Caco-2 (cell line): ENCODE data around the gene GHR. TPM values are rescaled to one million over a fixed set of nuclear protein-coding genes. Genes with fewer than 3 reads are reported as not detected.

Experiments
- BruUV-seq: library from RNA; stranded (reverse); fragments of 400-500 nt; replicated peaks from 2 replicates; lab custom pipeline; 2021; lab: Mats Ljungman, UMichigan
- CTCF ChIA-PET: fragments of 300-600 bp; sonication (Branson Sonifier 250); formaldehyde crosslinking; loops from one replicate; lab custom pipeline; 2022; ENCODE audit warnings: antibody characterized with exemption; lab: Charles Lee
- POLR2A ChIA-PET: fragments of 300-600 bp; sonication (Branson Sonifier 250); formaldehyde crosslinking; loops from one replicate; lab custom pipeline; 2022; ENCODE audit warnings: antibody characterized with exemption; lab: Charles Lee
- DNase-seq, 2 experiments: peaks; one replicate each; pipeline versions ENCODE4 v3.0.0 to v3.0.0-alpha.2; 2020 to 2022
- H3K27me3 ChIP-seq: replicated peaks from 2 replicates; pipeline ENCODE4 v1.6.0; 2011; ENCODE audit warnings: low read length; ENCODE audit not compliant: control insufficient read depth, insufficient read depth
- H3K36me3 ChIP-seq: 2 replicates; pipeline ENCODE4 v1.5.1; 2011; ENCODE audit warnings: low read length; ENCODE audit not compliant: control insufficient read depth, insufficient read depth
- H3K4me1 ChIP-seq: fragments of 250-450 bp; sonication (Bioruptor Pico); 2 replicates; pipeline ENCODE4 v1.5.1; 2020; ENCODE audit warnings: mild to moderate bottlenecking
- H3K4me3 ChIP-seq: 2 replicates; pipeline ENCODE4 v1.5.1; 2011; ENCODE audit warnings: low read depth, mild to moderate bottlenecking, control low read depth, low read length
- H3K9me3 ChIP-seq: fragments of 250-450 bp; sonication (Bioruptor Pico); 2 replicates; pipeline ENCODE4 v1.5.1; 2020; ENCODE audit warnings: mild to moderate bottlenecking, moderate library complexity
- H3K27ac Mint-ChIP-seq: one replicate; pipeline ENCODE4 v1.8.0; 2022; ENCODE audit warnings: mixed read lengths; ENCODE audit not compliant: unreplicated experiment
- H3K27me3 Mint-ChIP-seq: one replicate; pipeline ENCODE4 v1.8.0; 2022; ENCODE audit warnings: mixed read lengths; ENCODE audit not compliant: insufficient read depth, unreplicated experiment
- H3K36me3 Mint-ChIP-seq: one replicate; pipeline ENCODE4 v1.8.0; 2022; ENCODE audit warnings: mild to moderate bottlenecking, mixed read lengths; ENCODE audit not compliant: insufficient read depth, unreplicated experiment
- H3K4me1 Mint-ChIP-seq: one replicate; pipeline ENCODE4 v1.8.0; 2022; ENCODE audit warnings: low read depth, mixed read lengths; ENCODE audit not compliant: unreplicated experiment
- H3K4me3 Mint-ChIP-seq: one replicate; pipeline ENCODE4 v1.8.0; 2022; ENCODE audit warnings: mild to moderate bottlenecking, moderate library complexity, mixed read lengths; ENCODE audit not compliant: unreplicated experiment
- H3K9me3 Mint-ChIP-seq: one replicate; pipeline ENCODE4 v1.8.0; 2022; ENCODE audit warnings: mixed read lengths; ENCODE audit not compliant: unreplicated experiment
- CTCF ChIP-seq, 2 experiments: fragments of 200-600 bp in 1 of 2; IDR thresholded peaks; 1 replicate in 1 of 2; 2 replicates in 1 of 2; pipeline versions ENCODE4 v1.5.1 to v1.8.0; 2011 to 2022; ENCODE audit warnings: antibody characterized with exemption in 1 of 2, control low read depth in 1 of 2, inconsistent platforms in 1 of 2, low read depth in 1 of 2, low read length in 1 of 2, mild to moderate bottlenecking in 1 of 2, moderate library complexity in 1 of 2; ENCODE audit not compliant: insufficient read depth in 1 of 2, severe bottlenecking in 1 of 2, unreplicated experiment in 1 of 2
- intact Hi-C: fragments of 100-400 bp; cut with micrococcal nuclease; formaldehyde crosslinking; loops from one replicate; pipeline ENCODE4 v1.10.0; 2022; ENCODE audit not compliant: unreplicated experiment
- total RNA-seq: library from RNA; stranded (reverse); gene quantifications from 2 replicates; pipeline ENCODE4 v1.2.3, GENCODE V29; 2022

The GHR gene
- total RNA-seq, 1 experiment from 2014 or later: 0.54 TPM

- H3K4me1 ChIP-seq: no peaks in the 10 kb centered on the region
- no TSS peak for BruUV-seq
- H3K9me3 ChIP-seq: no peaks in the 10 kb centered on the region
- Mint-ChIP-seq H3K36me3 (no peaks in the 10 kb centered on the region), H3K4me1 (no peaks in the 10 kb centered on the region), H3K4me3 (no peak overlapping the region), H3K9me3 (no peaks in the 10 kb centered on the region), H3K27ac (no peak overlapping the region), H3K27me3 (peaks cover 8% of the 10 kb centered on the region)
- DNase-seq: no peak
- H3K27me3 ChIP-seq: no peaks in the 10 kb centered on the region
- ChIA-PET POLR2A (no interaction called here), CTCF (no interaction called here)
- intact Hi-C loops: no loop called here
- H3K4me3 ChIP-seq: no peak overlapping the region
- H3K36me3 ChIP-seq: no peaks in the 10 kb centered on the region
- no peak for TF ChIP-seq CTCF (IDR thresholded peaks at IDR 0.05; ENCODE audit: insufficient read depth in 1 of 2, low read depth in 1 of 2, low read length in 1 of 2, severe bottlenecking in 1 of 2, unreplicated experiment in 1 of 2)
Measured at GRCh38 chr5:42564689-42565356, 141.6 kb downstream of the GHR start.

- no peaks in the 10 kb centered on the region for H3K36me3 Mint-ChIP-seq
- POLR2A ChIA-PET: no interaction called here
Measured at GRCh38 chr5:42566652-42567295, 143.5 kb downstream of the GHR start.

GRCh38 chr5:42569325-42569724 lies 146.1 kb downstream of the GHR start:
- Histone ChIP-seq H3K4me3 (no peak overlapping the region), H3K27me3 (no peaks in the 10 kb centered on the region), H3K9me3 (no peaks in the 10 kb centered on the region), H3K4me1 (no peaks in the 10 kb centered on the region), H3K36me3 (no peaks in the 10 kb centered on the region)
- no peaks in the 10 kb centered on the region for H3K27me3 Mint-ChIP-seq
- no peak overlapping the region for H3K4me3 Mint-ChIP-seq
- no TSS peak for BruUV-seq
- DNase-seq: no peak
- TF ChIP-seq CTCF (IDR thresholded peaks at IDR 0.05; ENCODE audit: insufficient read depth in 1 of 2, low read depth in 1 of 2, low read length in 1 of 2, severe bottlenecking in 1 of 2, unreplicated experiment in 1 of 2): no peak
- intact Hi-C loops: no loop called here
- no peaks in the 10 kb centered on the region for H3K36me3 Mint-ChIP-seq
- H3K9me3 Mint-ChIP-seq: no peaks in the 10 kb centered on the region
- ChIA-PET POLR2A (no interaction called here), CTCF (no interaction called here)
- no peak overlapping the region for H3K27ac Mint-ChIP-seq
- no peaks in the 10 kb centered on the region for H3K4me1 Mint-ChIP-seq

More at GRCh38 chr5:42566652-42567295, 143.5 kb downstream of the GHR start:
- Mint-ChIP-seq H3K9me3 (no peaks in the 10 kb centered on the region), H3K27me3 (no peaks in the 10 kb centered on the region), H3K27ac (no peak overlapping the region), H3K4me1 (no peaks in the 10 kb centered on the region), H3K4me3 (no peak overlapping the region)
- no peak for TF ChIP-seq CTCF (IDR thresholded peaks at IDR 0.05; ENCODE audit: insufficient read depth in 1 of 2, low read depth in 1 of 2, low read length in 1 of 2, severe bottlenecking in 1 of 2, unreplicated experiment in 1 of 2)
- H3K36me3 ChIP-seq: no peaks in the 10 kb centered on the region
- no peaks in the 10 kb centered on the region for H3K4me1 ChIP-seq
- H3K4me3 ChIP-seq: no peak overlapping the region
- CTCF ChIA-PET: no interaction called here
- no peaks in the 10 kb centered on the region for H3K27me3 ChIP-seq
- BruUV-seq: no TSS peak
- DNase-seq: no peak
- intact Hi-C loops: no loop called here
- H3K9me3 ChIP-seq: no peaks in the 10 kb centered on the region
